ENCODE results near the gene CAP1.

Gene CAP1

DNA sequence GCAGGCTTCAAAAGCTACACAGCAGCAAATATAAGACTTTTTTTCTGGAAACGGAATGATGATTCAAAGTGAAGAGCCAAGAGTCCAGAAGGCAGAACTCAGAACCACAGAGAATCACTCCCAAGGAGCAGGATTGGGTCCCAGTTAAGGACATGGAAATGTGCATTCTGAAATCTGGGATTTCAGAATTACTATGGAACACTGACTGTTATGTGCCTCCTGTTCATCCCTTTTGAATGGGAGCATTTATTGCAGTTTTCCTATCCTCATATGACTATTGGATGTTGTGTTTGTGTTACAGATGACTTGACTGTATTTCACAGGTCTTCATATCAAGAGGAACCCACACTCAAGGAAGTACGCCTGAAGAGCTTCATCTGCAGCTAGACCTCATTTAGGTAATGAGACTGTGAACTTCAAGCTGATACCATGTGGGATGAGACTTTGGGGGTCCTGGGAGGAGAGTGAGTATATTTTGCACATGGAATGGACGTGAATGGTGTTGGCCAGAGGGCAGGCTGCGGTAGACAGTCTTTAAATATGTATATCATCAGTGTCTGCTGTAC is 17.1 kb upstream of the CAP1 start:
- TF ChIP-seq CEBPB (IDR thresholded peaks at IDR 0.05) (no peak), YY1 (IDR thresholded peaks at IDR 0.05; ENCODE audit: low read depth) (no peak), TCF12 (IDR thresholded peaks at IDR 0.05; ENCODE audit: low read depth) (no peak), CREB1 (IDR thresholded peaks at IDR 0.05; ENCODE audit: low read depth) (no peak), FOXM1 (IDR thresholded peaks at IDR 0.05; ENCODE audit: borderline replicate concordance, low read depth) (no peak), TAF1 (IDR thresholded peaks at IDR 0.05; ENCODE audit: low read depth) (no peak), EGR1 (IDR thresholded peaks at IDR 0.05) (no peak), EP300 (IDR thresholded peaks at IDR 0.05; ENCODE audit: borderline replicate concordance) (no peak)

DNA sequence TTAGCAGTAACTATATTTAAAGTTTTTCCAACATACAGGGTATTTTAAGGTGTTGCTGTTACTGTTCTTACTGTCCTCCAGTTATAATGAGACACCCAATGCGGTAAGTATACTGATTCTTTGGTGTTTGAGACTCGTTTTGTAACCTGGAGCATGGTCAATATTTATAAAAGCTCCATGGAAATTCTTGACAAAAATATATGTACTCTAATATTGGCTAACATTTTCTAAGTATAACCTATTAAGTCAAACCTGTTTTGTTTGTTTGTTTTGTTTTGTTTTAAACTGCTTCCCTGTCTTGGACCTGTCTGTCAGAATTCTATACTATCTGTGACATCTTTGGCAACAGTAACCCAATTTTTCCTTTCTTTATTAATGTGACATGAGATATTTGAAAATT is 15.9 kb upstream of the CAP1 start:
- no peak for TF ChIP-seq CREB1 (IDR thresholded peaks at IDR 0.05; ENCODE audit: low read depth)
- no peak for TF ChIP-seq FOXM1 (IDR thresholded peaks at IDR 0.05; ENCODE audit: borderline replicate concordance, low read depth)
- TF ChIP-seq EP300 (IDR thresholded peaks at IDR 0.05; ENCODE audit: borderline replicate concordance): no peak
- no peak for TF ChIP-seq RAD21 (IDR thresholded peaks at IDR 0.05; ENCODE audit: low read depth)
- TF ChIP-seq TEAD4 (IDR thresholded peaks at IDR 0.05): no peak
- no peak for TF ChIP-seq NFIC (IDR thresholded peaks at IDR 0.05)
- TF ChIP-seq EGR1 (IDR thresholded peaks at IDR 0.05): no peak
- TF ChIP-seq TAF1 (IDR thresholded peaks at IDR 0.05; ENCODE audit: low read depth): no peak
- no peak for TF ChIP-seq REST (IDR thresholded peaks at IDR 0.05; ENCODE audit: low read depth)

- TF ChIP-seq EP300 (IDR thresholded peaks at IDR 0.05; ENCODE audit: borderline replicate concordance) (no peak), EGR1 (IDR thresholded peaks at IDR 0.05) (no peak)
Measured at GRCh38 chr1:40027647-40028046, 12.9 kb upstream of the CAP1 start.

DNA sequence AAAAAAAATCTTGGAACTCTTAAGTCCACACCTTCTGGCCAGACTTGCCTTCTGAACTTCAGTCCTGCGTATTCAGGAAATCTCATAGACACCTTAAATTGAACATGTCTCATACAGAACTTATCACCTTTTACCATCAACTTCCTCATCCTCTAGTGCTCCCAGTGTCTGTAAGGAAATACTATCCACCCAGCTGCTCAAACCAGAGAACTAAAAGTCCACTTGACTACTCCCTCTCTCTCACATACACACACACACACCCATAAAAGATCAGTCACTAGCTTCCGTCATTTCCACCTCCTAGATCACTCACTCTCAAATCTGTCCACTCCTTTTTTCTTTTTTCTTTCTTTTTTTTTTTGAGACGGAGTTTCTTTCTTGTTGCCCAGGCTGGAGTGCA is 10.9 kb upstream of the CAP1 start:
- no peak for TF ChIP-seq TEAD4 (IDR thresholded peaks at IDR 0.05)
- TF ChIP-seq, protein P1, sequence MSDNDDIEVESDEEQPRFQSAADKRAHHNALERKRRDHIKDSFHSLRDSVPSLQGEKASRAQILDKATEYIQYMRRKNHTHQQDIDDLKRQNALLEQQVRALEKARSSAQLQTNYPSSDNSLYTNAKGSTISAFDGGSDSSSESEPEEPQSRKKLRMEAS (IDR thresholded peaks at IDR 0.05): no peak
- TF ChIP-seq TAF1 (IDR thresholded peaks at IDR 0.05; ENCODE audit: low read depth): no peak
- no peak for TF ChIP-seq EGR1 (IDR thresholded peaks at IDR 0.05)
- TF ChIP-seq RAD21 (IDR thresholded peaks at IDR 0.05; ENCODE audit: low read depth): no peak
- no peak for TF ChIP-seq YY1 (IDR thresholded peaks at IDR 0.05; ENCODE audit: low read depth)
- no peak for TF ChIP-seq TCF12 (IDR thresholded peaks at IDR 0.05; ENCODE audit: low read depth)
- no peak for TF ChIP-seq ZBTB7A (IDR thresholded peaks at IDR 0.05; ENCODE audit: low read depth)
- no peak for TF ChIP-seq CREB1 (IDR thresholded peaks at IDR 0.05; ENCODE audit: low read depth)
- no peak for TF ChIP-seq CEBPB (IDR thresholded peaks at IDR 0.05)
- no peak for TF ChIP-seq USF1 (IDR thresholded peaks at IDR 0.05)
- TF ChIP-seq NFIC (IDR thresholded peaks at IDR 0.05): no peak
- no peak for TF ChIP-seq FOXM1 (IDR thresholded peaks at IDR 0.05; ENCODE audit: borderline replicate concordance, low read depth)
- no peak for TF ChIP-seq EP300 (IDR thresholded peaks at IDR 0.05; ENCODE audit: borderline replicate concordance)
- no peak for TF ChIP-seq REST (IDR thresholded peaks at IDR 0.05; ENCODE audit: low read depth)

- TF ChIP-seq TCF12 (IDR thresholded peaks at IDR 0.05; ENCODE audit: low read depth): no peak
- TF ChIP-seq NFIC (IDR thresholded peaks at IDR 0.05): no peak
- no peak for TF ChIP-seq RAD21 (IDR thresholded peaks at IDR 0.05; ENCODE audit: low read depth)
- no peak for TF ChIP-seq ZBTB7A (IDR thresholded peaks at IDR 0.05; ENCODE audit: low read depth)
- no peak for TF ChIP-seq TAF1 (IDR thresholded peaks at IDR 0.05; ENCODE audit: low read depth)
- TF ChIP-seq YY1 (IDR thresholded peaks at IDR 0.05; ENCODE audit: low read depth): no peak
- TF ChIP-seq USF1 (IDR thresholded peaks at IDR 0.05): no peak
- no peak for TF ChIP-seq REST (IDR thresholded peaks at IDR 0.05; ENCODE audit: low read depth)
- no peak for TF ChIP-seq FOXM1 (IDR thresholded peaks at IDR 0.05; ENCODE audit: borderline replicate concordance, low read depth)
- no peak for TF ChIP-seq CREB1 (IDR thresholded peaks at IDR 0.05; ENCODE audit: low read depth)
- TF ChIP-seq, protein P1 (IDR thresholded peaks at IDR 0.05): no peak
- TF ChIP-seq TEAD4 (IDR thresholded peaks at IDR 0.05): no peak
- no peak for TF ChIP-seq CEBPB (IDR thresholded peaks at IDR 0.05)
- no peak for TF ChIP-seq EGR1 (IDR thresholded peaks at IDR 0.05)
- TF ChIP-seq EP300 (IDR thresholded peaks at IDR 0.05; ENCODE audit: borderline replicate concordance): no peak
Measured at GRCh38 chr1:40030528-40031135, 9.9 kb upstream of the CAP1 start.

Data from Ishikawa (cell line).